ENCODE results near the gene DENND6B. TPM values are rescaled to one million over a fixed set of nuclear protein-coding genes. Genes with fewer than 3 reads are reported as not detected.

The DENND6B gene
- total and polyA plus RNA-seq, 2 donors (not counting 3 experiments of a cell fraction or from before 2014, with no cell fraction given), result 4.1 to 5.9 TPM

GRCh38 chr22:50363166-50363802 is 36.5 kb upstream of the DENND6B start:
- DNase-seq (ENCODE audit: low read depth, low spot score), result no peak
- H3K79me2 ChIP-seq (ENCODE audit: control insufficient read depth, insufficient read depth, low read length), result peaks cover 55% of the 10 kb centered on the region
- CTCF ChIA-PET, result interaction anchor here (1.1 kb wide), 1 partner anchor 10 kb away, joined by 3 read pairs; no protein-coding TSS in a partner anchor
- H3K9me1 ChIP-seq (replicated peaks; ENCODE audit: control insufficient read depth, extremely low read depth, insufficient read depth, low read length), result no peaks in the 10 kb centered on the region
- no peak overlapping the region for H3K27ac ChIP-seq (ENCODE audit: insufficient read depth, low read depth, low read length)
- H4K20me1 ChIP-seq (replicated peaks; ENCODE audit: control insufficient read depth, extremely low read depth, insufficient read depth, low read length), result peaks cover 2% of the 10 kb centered on the region
- intact Hi-C loops (cut with micrococcal nuclease), result no loop called here
- H3K4me1 ChIP-seq (ENCODE audit: control insufficient read depth, extremely low read depth, insufficient read depth, low read length), result no peaks in the 10 kb centered on the region
- H3K27me3 ChIP-seq (ENCODE audit: control insufficient read depth in 2 of 2, insufficient read depth in 2 of 2, low read length in 2 of 2), result no peaks in the 10 kb centered on the region
- FAIRE-seq, result no peak
- no TSS peak for BruUV-seq (replicated peaks)
- H3K4me2 ChIP-seq (ENCODE audit: insufficient read depth, low read length), result no peak overlapping the region
- no peak overlapping the region for H2AFZ ChIP-seq (ENCODE audit: low read depth, low read length)
- TF ChIP-seq POLR2A (IDR thresholded peaks at IDR 0.05; ENCODE audit: low read depth, low read length) (no peak), FOS (IDR thresholded peaks at IDR 0.05; ENCODE audit: borderline replicate concordance, insufficient read depth, low read length) (no peak), POLR2AphosphoS5 (IDR thresholded peaks at IDR 0.05; ENCODE audit: insufficient read depth, low read depth, low read length) (no peak), MAX (IDR thresholded peaks at IDR 0.05; ENCODE audit: insufficient read depth, insufficient read length) (no peak), GATA2 (IDR thresholded peaks at IDR 0.05; ENCODE audit: insufficient read depth, insufficient read length, low read depth, low read length) (no peak), MYC (IDR thresholded peaks at IDR 0.05; ENCODE audit: low read depth, low read length) (no peak), CTCF (IDR thresholded peaks at IDR 0.05; ENCODE audit: extremely low read depth in 1 of 2, insufficient read depth in 1 of 2, low read depth in 1 of 2, low read length in 2 of 2) (no peak), JUN (IDR thresholded peaks at IDR 0.05; ENCODE audit: borderline replicate concordance, insufficient read depth, insufficient read length, low read depth) (no peak), EZH2 (IDR thresholded peaks at IDR 0.05; ENCODE audit: borderline replicate concordance, low read depth, low read length, severe bottlenecking) (no peak)
- no peaks in the 10 kb centered on the region for H3K9me3 ChIP-seq (replicated peaks; ENCODE audit: control insufficient read depth, insufficient read depth, low read length)
- dilution Hi-C loops (cut with MboI; ENCODE audit: extremely low pct_ligation_motif_present, low sequenced_read_pairs), result no loop called here
- no peak overlapping the region for H3K4me3 ChIP-seq (replicated peaks in 1 of 3; ENCODE audit: insufficient read depth in 1 of 3, low read depth in 1 of 3, low read length in 3 of 3)
- POLR2A ChIA-PET, result interaction anchor here (0.7 kb wide), 1 partner anchor 113 kb away, joined by 5 read pairs; no protein-coding TSS in a partner anchor
- H3K9ac ChIP-seq (replicated peaks; ENCODE audit: extremely low read depth, insufficient read depth, low read length), result no peak overlapping the region
- peaks cover 0 to 10% of the 10 kb centered on the region in 2 experiments for H3K36me3 ChIP-seq (ENCODE audit: control insufficient read depth in 2 of 2, extremely low read depth in 1 of 2, insufficient read depth in 2 of 2, low read length in 2 of 2)

All from endothelial cell of umbilical vein (primary cell).